ENCODE measurements around the gene PSME1. TPM values are rescaled to one million over a fixed set of nuclear protein-coding genes. Genes with fewer than 3 reads are reported as not detected.

Gene PSME1
- total and polyA plus RNA-seq, 7 experiments from 2014 or later: 189 to 703 (median 234) TPM

- H3K27me3 ChIP-seq (ENCODE audit: control insufficient read depth in 2 of 2, insufficient read depth in 2 of 2, low read length in 2 of 2): no peaks in the 10 kb centered on the region
- POLR2A ChIA-PET: interaction anchor here (0.8 to 11.7 kb wide), 5 partner anchors 10 to 104 kb away, joined by 4 to 298 read pairs (median 37); partner anchors contain the start of genes DCAF11, IRF9, NRL and PSME2
- peaks cover 36 to 69% (median 63%) of the 10 kb centered on the region in 7 donors for H3K4me1 Mint-ChIP-seq
- peak overlapping the region; percentile 42 to 100 (median 94) for H3K4me3 Mint-ChIP-seq
- H3K36me3 Mint-ChIP-seq: peaks cover 0 to 49% (median 17%) of the 10 kb centered on the region in 5 donors
- CTCF ChIA-PET: interaction anchor here (0.9 to 2.5 kb wide), 2 partner anchors 9 to 23 kb away, joined by 3 to 10 read pairs; partner anchors contain the start of gene IRF9
- no peaks in the 10 kb centered on the region for H3K27me3 Mint-ChIP-seq
- H3K36me3 ChIP-seq (ENCODE audit: control insufficient read depth in 2 of 3, insufficient read depth in 3 of 3, low read length in 3 of 3): peaks cover 0 to 41% (median 10%) of the 10 kb centered on the region in 3 experiments
- peak overlapping the region; percentile 22 for H3K27ac ChIP-seq (ENCODE audit: low read depth, low read length)
- peaks cover 0 to 2% (median 0%) of the 10 kb centered on the region in 11 donors for H3K9me3 Mint-ChIP-seq
- H3K4me1 ChIP-seq (ENCODE audit: control insufficient read depth in 2 of 2, insufficient read depth in 2 of 2, low read length in 2 of 2): peaks cover 22 to 24% of the 10 kb centered on the region in 2 donors
- H3K9me3 ChIP-seq (ENCODE audit: control insufficient read depth in 2 of 3, low read length in 3 of 3): no peaks in the 10 kb centered on the region
- DNase-seq: no peak
- H3K4me3 ChIP-seq (ENCODE audit: low read length): no peak overlapping the region
- intact Hi-C loops (cut with micrococcal nuclease): no loop called here
- no peak for ATAC-seq
- peak overlapping the region in 8 of 9 donors; percentile 32 to 94 (median 84) for H3K27ac Mint-ChIP-seq
These were observed 2.6 kb downstream of the PSME1 start for GRCh38 chr14:24138396-24139271.

- H3K27me3 Mint-ChIP-seq: no peaks in the 10 kb centered on the region
- Histone ChIP-seq H3K9me3 (ENCODE audit: control insufficient read depth in 2 of 3, low read length in 3 of 3) (no peaks in the 10 kb centered on the region), H3K4me3 (ENCODE audit: low read length) (no peak overlapping the region), H3K4me1 (ENCODE audit: control insufficient read depth in 2 of 2, insufficient read depth in 2 of 2, low read length in 2 of 2) (peaks cover 22 to 29% of the 10 kb centered on the region in 2 donors), H3K27ac (ENCODE audit: low read depth, low read length) (peak overlapping the region; percentile 22), H3K27me3 (ENCODE audit: control insufficient read depth in 2 of 2, insufficient read depth in 2 of 2, low read length in 2 of 2) (no peaks in the 10 kb centered on the region), H3K36me3 (ENCODE audit: control insufficient read depth in 2 of 3, insufficient read depth in 3 of 3, low read length in 3 of 3) (peaks cover 0 to 48% (median 10%) of the 10 kb centered on the region in 3 experiments)
- CTCF ChIA-PET: interaction anchor here (0.7 to 2.5 kb wide), 3 partner anchors 22 to 44 kb away, joined by 3 to 10 read pairs (median 6); partner anchors contain the start of gene IRF9
- H3K4me3 Mint-ChIP-seq: peak overlapping the region; percentile 39 to 100 (median 94)
- H3K4me1 Mint-ChIP-seq: peaks cover 41 to 75% (median 68%) of the 10 kb centered on the region in 7 donors
- intact Hi-C loops (cut with micrococcal nuclease): no loop called here
- POLR2A ChIA-PET: interaction anchor here (4.5 to 11.7 kb wide), 3 partner anchors 9 to 31 kb away, joined by 37 to 298 read pairs (median 139); partner anchors contain the start of genes DCAF11, NRL, PSME2 and RNF31
- ATAC-seq (no peak), DNase-seq (no peak)
- peaks cover 4 to 56% (median 17%) of the 10 kb centered on the region in 5 donors for H3K36me3 Mint-ChIP-seq
- peak overlapping the region in 6 of 9 donors; percentile 29 to 86 (median 53) for H3K27ac Mint-ChIP-seq
- peaks cover 0 to 2% (median 0%) of the 10 kb centered on the region in 11 donors for H3K9me3 Mint-ChIP-seq
These were observed 3.4 kb downstream of the PSME1 start for GRCh38 chr14:24139272-24139934.

GRCh38 chr14:24141097-24141880 is 5.3 kb downstream of the PSME1 start, which contains the start of gene EMC9:
EMC9 (minus strand) TSS chr14:24141591; CDS start chr14:24141304, 287 bp downstream.
- Mint-ChIP-seq H3K4me1 (peaks cover 47 to 87% (median 77%) of the 10 kb centered on the region in 7 donors), H3K36me3 (peaks cover 4 to 68% (median 17%) of the 10 kb centered on the region in 5 donors), H3K9me3 (peaks cover 0 to 2% (median 0%) of the 10 kb centered on the region in 11 donors), H3K4me3 (peak within 1 kb of the TSS; percentile 85 to 100 (median 94)), H3K27ac (peak within 1 kb of the TSS; percentile 83 to 96 (median 93)), H3K27me3 (no peaks in the 10 kb centered on the region)
- peaks cover 33 to 43% of the 10 kb centered on the region in 2 donors for H3K4me1 ChIP-seq (ENCODE audit: control insufficient read depth in 2 of 2, insufficient read depth in 2 of 2, low read length in 2 of 2)
- intact Hi-C loops (cut with micrococcal nuclease): loop anchor here (1.0 to 10.0 kb wide), 13 partner anchors 20 to 1046 kb away; partner anchors contain the start of genes BCL2L2 (in 2 of the 2), CHMP4A (in 2 of the 2), DCAF11 (in 2 of the 2) and IRF9 (in 2 of the 2)
- POLR2A ChIA-PET: interaction anchor here (0.6 to 11.7 kb wide), 17 partner anchors 7 to 169 kb away, joined by 3 to 298 read pairs (median 5); partner anchors contain the start of genes CARMIL3, CHMP4A, DCAF11 and IRF9
- H3K27me3 ChIP-seq (ENCODE audit: control insufficient read depth in 2 of 2, insufficient read depth in 2 of 2, low read length in 2 of 2): no peaks in the 10 kb centered on the region
- peak; percentile 90 to 100 (median 99) for DNase-seq
- CTCF ChIA-PET: interaction anchor here (0.7 to 1.7 kb wide), 5 partner anchors 19 to 73 kb away, joined by 3 to 11 read pairs (median 4); partner anchors contain the start of genes DCAF11, IRF9 and NRL
- H3K27ac ChIP-seq (ENCODE audit: low read depth, low read length): peak within 1 kb of the TSS; percentile 83
- no peaks in the 10 kb centered on the region for H3K9me3 ChIP-seq (ENCODE audit: control insufficient read depth in 2 of 3, low read length in 3 of 3)
- H3K36me3 ChIP-seq (ENCODE audit: control insufficient read depth in 2 of 3, insufficient read depth in 3 of 3, low read length in 3 of 3): peaks cover 0 to 45% (median 10%) of the 10 kb centered on the region in 3 experiments
- peak; percentile 94 for ATAC-seq
- peak within 1 kb of the TSS; percentile 87 for H3K4me3 ChIP-seq (ENCODE audit: low read length)

DNA sequence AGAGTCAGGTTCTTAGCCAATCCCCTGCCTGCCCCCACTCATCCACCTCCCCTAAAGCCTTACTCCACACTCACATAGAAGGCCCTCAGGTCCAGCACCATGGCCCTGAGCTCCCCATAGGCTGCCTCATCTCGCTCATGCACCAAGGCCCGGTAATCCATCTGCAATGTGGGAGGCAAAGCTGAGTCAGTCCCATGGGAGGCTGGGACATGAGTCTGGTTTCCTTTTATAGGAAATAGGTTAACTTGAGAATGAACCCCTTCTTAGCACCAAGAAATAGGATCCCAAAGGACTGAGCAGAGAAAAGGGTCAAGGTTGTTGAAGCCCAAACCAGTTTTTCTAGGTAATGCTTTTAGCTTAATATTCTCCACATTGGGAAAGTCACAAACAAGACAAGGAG is 7.5 kb downstream of the PSME1 start:
- Histone ChIP-seq H3K27me3 (ENCODE audit: control insufficient read depth in 2 of 2, insufficient read depth in 2 of 2, low read length in 2 of 2) (no peaks in the 10 kb centered on the region), H3K27ac (ENCODE audit: low read depth, low read length) (no peak overlapping the region), H3K36me3 (ENCODE audit: control insufficient read depth in 2 of 3, insufficient read depth in 3 of 3, low read length in 3 of 3) (peaks cover 0 to 37% (median 0%) of the 10 kb centered on the region in 3 experiments), H3K4me3 (ENCODE audit: low read length) (no peak overlapping the region), H3K4me1 (ENCODE audit: control insufficient read depth in 2 of 2, insufficient read depth in 2 of 2, low read length in 2 of 2) (peaks cover 30 to 39% of the 10 kb centered on the region in 2 donors), H3K9me3 (ENCODE audit: control insufficient read depth in 2 of 3, low read length in 3 of 3) (no peaks in the 10 kb centered on the region)
- DNase-seq (no peak), ATAC-seq (no peak)
- H3K36me3 Mint-ChIP-seq: peaks cover 4 to 61% (median 13%) of the 10 kb centered on the region in 5 donors
- H3K27me3 Mint-ChIP-seq: no peaks in the 10 kb centered on the region
- CTCF ChIA-PET: interaction anchor here (1.2 kb wide), 1 partner anchor 86 kb away, joined by 3 read pairs; no protein-coding TSS in a partner anchor
- no peaks in the 10 kb centered on the region for H3K9me3 Mint-ChIP-seq
- intact Hi-C loops (cut with micrococcal nuclease): loop anchor here (10.0 kb wide), 2 partner anchors 839 to 1049 kb away; partner anchors contain the start of genes BCL2L2 (in 2 of the 2), PPP1R3E (in 2 of the 2), ACIN1 (in 1 of the 2) and C14orf119 (in 1 of the 2)
- peak overlapping the region in 6 of 9 donors; percentile 54 to 96 (median 75) for H3K27ac Mint-ChIP-seq
- peaks cover 42 to 76% (median 67%) of the 10 kb centered on the region in 7 donors for H3K4me1 Mint-ChIP-seq
- POLR2A ChIA-PET: interaction anchor here (1.0 to 11.1 kb wide), 5 partner anchors 7 to 99 kb away, joined by 3 to 139 read pairs (median 11); partner anchors contain the start of genes DCAF11, EMC9, IRF9 and NRL
- H3K4me3 Mint-ChIP-seq: peak overlapping the region in 8 of 10 donors; percentile 18 to 61 (median 46)

GRCh38 chr14:24144451-24144850 is 8.5 kb downstream of the PSME1 start:
- no peaks in the 10 kb centered on the region for H3K27me3 ChIP-seq (ENCODE audit: control insufficient read depth in 2 of 2, insufficient read depth in 2 of 2, low read length in 2 of 2)
- peaks cover 0 to 32% (median 4%) of the 10 kb centered on the region in 3 experiments for H3K36me3 ChIP-seq (ENCODE audit: control insufficient read depth in 2 of 3, insufficient read depth in 3 of 3, low read length in 3 of 3)
- DNase-seq: no peak
- Mint-ChIP-seq H3K9me3 (no peaks in the 10 kb centered on the region), H3K27ac (peak overlapping the region in 8 of 9 donors; percentile 54 to 96 (median 77)), H3K4me1 (peaks cover 44 to 76% (median 67%) of the 10 kb centered on the region in 7 donors), H3K4me3 (peak overlapping the region in 9 of 10 donors; percentile 17 to 98 (median 32)), H3K27me3 (no peaks in the 10 kb centered on the region), H3K36me3 (peaks cover under 1 to 58% (median 6%) of the 10 kb centered on the region in 5 donors)
- ChIA-PET POLR2A (interaction anchor here (1.0 to 11.1 kb wide), 6 partner anchors 8 to 98 kb away, joined by 3 to 139 read pairs (median 8); partner anchors contain the start of genes DCAF11, EMC9, IRF9 and NRL), CTCF (interaction anchor here (0.6 kb wide), 1 partner anchor 17 kb away, joined by 3 read pairs; the partner anchor contains the start of gene IRF9)
- H3K4me3 ChIP-seq (ENCODE audit: low read length): no peak overlapping the region
- no peak for ATAC-seq
- intact Hi-C loops (cut with micrococcal nuclease): loop anchor here (10.0 kb wide), 2 partner anchors 840 to 1050 kb away; partner anchors contain the start of genes BCL2L2 (in 2 of the 2), PPP1R3E (in 2 of the 2), ACIN1 (in 1 of the 2) and C14orf119 (in 1 of the 2)
- H3K9me3 ChIP-seq (ENCODE audit: control insufficient read depth in 2 of 3, low read length in 3 of 3): no peaks in the 10 kb centered on the region
- peaks cover 40 to 46% of the 10 kb centered on the region in 2 donors for H3K4me1 ChIP-seq (ENCODE audit: control insufficient read depth in 2 of 2, insufficient read depth in 2 of 2, low read length in 2 of 2)
- peak overlapping the region; percentile 30 for H3K27ac ChIP-seq (ENCODE audit: low read depth, low read length)

Data from naive thymus-derived CD4-positive, alpha-beta T cell (primary cell).